H9 (cell line): ENCODE measurements around the gene MSI2. TPM values are rescaled to one million over a fixed set of nuclear protein-coding genes. Genes with fewer than 3 reads are reported as not detected.

Experiments
- DNase-seq: peaks from one replicate; pipeline ENCODE4 v3.0.0-alpha.2; 2017
- H2AFZ ChIP-seq: one replicate; pipeline ENCODE4 v1.6.1; 2013; ENCODE audit warnings: mild to moderate bottlenecking, low read length, control low read depth, moderate library complexity
- H2AK5ac ChIP-seq: 2 replicates; pipeline ENCODE4 v1.6.1; 2013; ENCODE audit warnings: low read length, control low read depth, mixed read lengths; ENCODE audit not compliant: insufficient read length
- H2BK120ac ChIP-seq: one replicate; pipeline ENCODE4 v1.6.1; 2013; ENCODE audit warnings: low read depth, mild to moderate bottlenecking, low read length, control low read depth, inconsistent platforms; ENCODE audit not compliant: poor library complexity, severe bottlenecking
- H2BK12ac ChIP-seq: 2 replicates; pipeline ENCODE4 v1.6.1; 2013; ENCODE audit warnings: low read length, control low read depth, mixed read lengths, low read depth; ENCODE audit not compliant: insufficient read length
- H2BK15ac ChIP-seq: 2 replicates; pipeline ENCODE4 v1.6.1; 2013; ENCODE audit warnings: low read depth, low read length, control low read depth
- H2BK20ac ChIP-seq: one replicate; pipeline ENCODE4 v1.6.1; 2013; ENCODE audit warnings: low read depth, mild to moderate bottlenecking, low read length, control low read depth, inconsistent platforms; ENCODE audit not compliant: poor library complexity, severe bottlenecking
- H2BK5ac ChIP-seq: 2 replicates; pipeline ENCODE4 v1.6.1; 2013; ENCODE audit warnings: low read length, control low read depth, mixed read lengths; ENCODE audit not compliant: insufficient read length
- H3K14ac ChIP-seq: 2 replicates; pipeline ENCODE4 v1.6.1; 2013; ENCODE audit warnings: low read length, control low read depth; ENCODE audit not compliant: insufficient read depth
- H3K18ac ChIP-seq: 2 replicates; pipeline ENCODE4 v1.6.1; 2013; ENCODE audit warnings: low read depth, mild to moderate bottlenecking, mixed read lengths, low read length, control low read depth; ENCODE audit not compliant: insufficient read length
- H3K23ac ChIP-seq: 2 replicates; pipeline ENCODE4 v1.6.1; 2013; ENCODE audit warnings: low read length, control low read depth, mixed read lengths, low read depth; ENCODE audit not compliant: insufficient read length
- H3K23me2 ChIP-seq: 2 replicates; pipeline ENCODE4 v1.6.1; 2013; ENCODE audit warnings: low read depth, mild to moderate bottlenecking, mixed read lengths, low read length, control low read depth; ENCODE audit not compliant: insufficient read length, poor library complexity, severe bottlenecking
- H3K27ac ChIP-seq: 2 replicates; pipeline ENCODE4 v1.5.1; 2013; ENCODE audit warnings: low read length, control low read depth, mixed read lengths, low read depth; ENCODE audit not compliant: insufficient read length
- H3K27me3 ChIP-seq: 2 replicates; pipeline ENCODE4 v1.6.1; 2013; ENCODE audit warnings: low read length, control low read depth, inconsistent platforms; ENCODE audit not compliant: insufficient read depth
- H3K4ac ChIP-seq: 2 replicates; pipeline ENCODE4 v1.6.1; 2013; ENCODE audit warnings: low read depth, mild to moderate bottlenecking, control low read depth, inconsistent platforms, low read length, moderate library complexity
- H3K4me1 ChIP-seq: 2 replicates; pipeline ENCODE4 v1.6.1; 2013; ENCODE audit warnings: low read length, control low read depth, inconsistent platforms; ENCODE audit not compliant: insufficient read depth
- H3K4me2 ChIP-seq: 2 replicates; pipeline ENCODE4 v1.6.1; 2013; ENCODE audit warnings: low read length, control low read depth, mixed read lengths; ENCODE audit not compliant: insufficient read length, insufficient read depth
- H3K56ac ChIP-seq: 2 replicates; pipeline ENCODE4 v1.6.1; 2013; ENCODE audit warnings: low read depth, mild to moderate bottlenecking, mixed read lengths, low read length, control low read depth; ENCODE audit not compliant: insufficient read length
- H3K79me1 ChIP-seq: 2 replicates; pipeline ENCODE4 v1.6.1; 2013; ENCODE audit warnings: low read depth, mild to moderate bottlenecking, moderate library complexity, low read length, control low read depth, inconsistent platforms; ENCODE audit not compliant: insufficient read depth, poor library complexity, severe bottlenecking
- H3K79me2 ChIP-seq: 2 replicates; pipeline ENCODE4 v1.6.1; 2013; ENCODE audit warnings: low read length, control low read depth, inconsistent platforms; ENCODE audit not compliant: insufficient read depth
- H3K9ac ChIP-seq: 2 replicates; pipeline ENCODE4 v1.6.1; 2013; ENCODE audit warnings: low read length, control low read depth, mixed read lengths; ENCODE audit not compliant: insufficient read length; ENCODE audit errors: extremely low read depth
- H3K9me3 ChIP-seq: one replicate; pipeline ENCODE4 v1.6.1; 2013; ENCODE audit warnings: low read depth, low read length, inconsistent platforms; ENCODE audit not compliant: control insufficient read depth
- H3T11ph ChIP-seq: one replicate; pipeline ENCODE4 v1.6.1; 2013; ENCODE audit warnings: mild to moderate bottlenecking, low read length, control low read depth, inconsistent platforms
- H4K20me1 ChIP-seq: one replicate; pipeline ENCODE4 v1.6.1; 2013; ENCODE audit not compliant: control insufficient read depth, insufficient read length, insufficient read depth
- H4K5ac ChIP-seq: 2 replicates; pipeline ENCODE4 v1.6.1; 2013; ENCODE audit warnings: low read depth, mild to moderate bottlenecking, mixed read lengths, low read length, control low read depth; ENCODE audit not compliant: insufficient read length
- H4K8ac ChIP-seq: replicated peaks from 2 replicates; pipeline ENCODE4 v1.6.1; 2013; ENCODE audit warnings: low read length, control low read depth, mixed read lengths, low read depth; ENCODE audit not compliant: insufficient read length
- H4K91ac ChIP-seq: 2 replicates; pipeline ENCODE4 v1.6.1; 2013; ENCODE audit warnings: low read depth, mild to moderate bottlenecking, moderate library complexity, mixed read lengths, low read length, control low read depth; ENCODE audit not compliant: insufficient read length
- H3K27ac Mint-ChIP-seq, 3 experiments: 2 replicates in 2 of 3; 3 replicates in 1 of 3; pipeline ENCODE4 v1.8.0; 2020 to 2021; ENCODE audit warnings: mixed read lengths in 3 of 3, mild to moderate bottlenecking in 1 of 3, moderate library complexity in 1 of 3
- H3K27me3 Mint-ChIP-seq: 2 replicates; pipeline ENCODE4 v1.8.0; 2021; ENCODE audit warnings: low read depth, mild to moderate bottlenecking, moderate library complexity, mixed read lengths
- H3K36me3 Mint-ChIP-seq, 3 experiments: 2 replicates in 2 of 3; 3 replicates in 1 of 3; pipeline ENCODE4 v1.8.0; 2020 to 2021; ENCODE audit warnings: low read depth in 3 of 3, mixed read lengths in 3 of 3; ENCODE audit not compliant: insufficient read depth in 1 of 3
- H3K4me1 Mint-ChIP-seq, 2 experiments: 2 replicates each; pipeline ENCODE4 v1.8.0; 2020; ENCODE audit warnings: mixed read lengths in 2 of 2
- H3K4me3 Mint-ChIP-seq, 2 experiments: 2 replicates in 1 of 2; 3 replicates in 1 of 2; pipeline ENCODE4 v1.8.0; 2020 to 2021; ENCODE audit warnings: mild to moderate bottlenecking in 2 of 2, mixed read lengths in 2 of 2, moderate library complexity in 1 of 2
- H3K9me3 Mint-ChIP-seq, 2 experiments: 2 replicates in 1 of 2; 3 replicates in 1 of 2; pipeline ENCODE4 v1.8.0; 2020; ENCODE audit warnings: mild to moderate bottlenecking in 2 of 2, mixed read lengths in 2 of 2, moderate library complexity in 1 of 2
- CTCF ChIP-seq: fragments of 200-600 bp; sonication (generic); conservative IDR thresholded peaks from 3 replicates; pipeline ENCODE4 v1.8.0; 2021; ENCODE audit warnings: antibody characterized with exemption, mild to moderate bottlenecking
- WGBS: extraction: QIAGEN DNeasy Blood & Tissue Kit; methylation state at CpG from one replicate; pipeline ENCODE4 v1.1.7; 2013; ENCODE audit warnings: missing lambda C conversion rate, low lambda C conversion rate, mixed read lengths; ENCODE audit not compliant: insufficient read length; ENCODE audit errors: extremely low coverage; 5-methylcytosine and 5-hydroxymethylcytosine counted together
- total RNA-seq: library from RNA; stranded (reverse); gene quantifications from 2 replicates; pipeline ENCODE4 v1.2.1, GENCODE V29; 2021

MSI2 gene
- total RNA-seq, 1 experiment from 2014 or later: 98.5 TPM

GRCh38 chr17:57273490-57273889 lies 17.2 kb downstream of the MSI2 start:
- H4K5ac ChIP-seq: no peak overlapping the region
- H3K79me2 ChIP-seq: no peaks in the 10 kb centered on the region
- H3K9ac ChIP-seq: no peak overlapping the region
- H2BK5ac ChIP-seq: no peak overlapping the region
- no peaks in the 10 kb centered on the region for H3K23me2 ChIP-seq
- no peak overlapping the region for H4K91ac ChIP-seq
- H2BK15ac ChIP-seq: no peak overlapping the region
- no peak overlapping the region for H2AFZ ChIP-seq
- Mint-ChIP-seq H3K36me3 (peaks cover 20 to 60% (median 43%) of the 10 kb centered on the region in 3 experiments), H3K27ac (no peak overlapping the region), H3K27me3 (no peaks in the 10 kb centered on the region), H3K4me1 (peaks cover 17 to 38% of the 10 kb centered on the region in 2 experiments), H3K4me3 (no peak overlapping the region), H3K9me3 (no peaks in the 10 kb centered on the region)
- H3K4ac ChIP-seq: no peak overlapping the region
- H3K56ac ChIP-seq: no peak overlapping the region
- no peaks in the 10 kb centered on the region for H3K79me1 ChIP-seq
- H2BK12ac ChIP-seq: no peak overlapping the region
- no peak overlapping the region for H3K18ac ChIP-seq
- no peak overlapping the region for H3K23ac ChIP-seq
- peaks cover 3% of the 10 kb centered on the region for H4K20me1 ChIP-seq
- no peak overlapping the region for H2AK5ac ChIP-seq
- no peaks in the 10 kb centered on the region for H3K27me3 ChIP-seq
- no peak overlapping the region for H3K14ac ChIP-seq
- H3K9me3 ChIP-seq: no peaks in the 10 kb centered on the region
- H3K27ac ChIP-seq: no peak overlapping the region
- no peak for TF ChIP-seq CTCF
- no peak overlapping the region for H3K4me2 ChIP-seq
- no peak overlapping the region for H2BK20ac ChIP-seq
- H3K4me1 ChIP-seq: 0 out of 2 replicates have a peak, but pooled peaks cover 2% of the 10 kb centered on the region
- H2BK120ac ChIP-seq: no peak overlapping the region
- no peak for DNase-seq
- H3T11ph ChIP-seq: no peak overlapping the region
- no CpG with 5 or more reads among the region's 6 CpGs for WGBS
- H4K8ac ChIP-seq: no peak overlapping the region
